Measurements from ENCODE around the gene WDR90.
"Not testable (repeated sequence)": the region's sequence is repeated elsewhere in the genome, so short reads cannot be mapped to it uniquely, and the experiment has no call there.

WDR90 gene

GRCh38 chr16:709566-710499 is 60.7 kb downstream of the WDR90 start:
- H3K4me3 ChIP-seq (ENCODE audit: low read depth, low read length), result no peak overlapping the region
- DNase-seq (ENCODE audit: low read depth), result no peak
- in situ Hi-C loops (cut with HindIII; ENCODE audit: low sequenced_read_pairs), result loop anchor here (10.0 kb wide), 1 partner anchor 265 kb away; the partner anchor contains the start of gene LMF1

DNA sequence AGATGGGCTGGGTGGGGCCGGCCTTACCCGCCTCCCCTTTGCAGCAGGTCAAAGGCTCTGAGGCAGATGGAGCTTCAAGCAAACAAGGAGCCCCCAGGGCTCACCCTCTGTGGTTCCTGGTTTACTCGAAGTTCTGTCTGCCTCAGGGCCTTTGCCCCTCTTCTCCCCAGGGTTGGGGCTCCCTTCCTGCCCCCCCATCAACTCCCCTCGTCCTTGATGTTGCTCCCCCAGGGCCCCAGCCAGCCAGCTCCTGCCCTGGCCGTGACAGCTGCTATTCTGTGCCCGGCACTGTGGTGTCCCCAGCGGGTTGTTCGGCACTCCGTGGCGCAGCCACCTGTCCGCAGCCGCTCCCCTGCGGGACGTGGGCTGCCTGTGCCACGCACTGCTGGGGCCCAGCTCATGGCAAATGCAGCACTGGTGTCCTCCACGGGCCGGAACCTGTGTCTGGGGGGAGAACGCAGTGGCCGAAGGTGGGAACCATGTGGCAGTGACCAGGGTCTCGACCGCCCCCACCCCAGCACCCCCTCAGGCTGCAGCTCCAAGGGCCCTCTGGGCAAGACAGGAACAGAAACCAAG is 61.4 kb downstream of the WDR90 start:
- H3K4me3 ChIP-seq (ENCODE audit: low read depth, low read length), result no peak overlapping the region
- TF ChIP-seq CTCF (IDR thresholded peaks at IDR 0.05; ENCODE audit: low read depth, low read length, missing control alignments), result no peak
- no peak for DNase-seq (ENCODE audit: low read depth)
- in situ Hi-C loops (cut with HindIII; ENCODE audit: low sequenced_read_pairs), result loop anchor here (10.0 kb wide), 1 partner anchor 264 kb away; the partner anchor contains the start of gene LMF1

More at GRCh38 chr16:709566-710499, 60.7 kb downstream of the WDR90 start:
- TF ChIP-seq CTCF (IDR thresholded peaks at IDR 0.05; ENCODE audit: low read depth, low read length, missing control alignments), result no peak

DNA sequence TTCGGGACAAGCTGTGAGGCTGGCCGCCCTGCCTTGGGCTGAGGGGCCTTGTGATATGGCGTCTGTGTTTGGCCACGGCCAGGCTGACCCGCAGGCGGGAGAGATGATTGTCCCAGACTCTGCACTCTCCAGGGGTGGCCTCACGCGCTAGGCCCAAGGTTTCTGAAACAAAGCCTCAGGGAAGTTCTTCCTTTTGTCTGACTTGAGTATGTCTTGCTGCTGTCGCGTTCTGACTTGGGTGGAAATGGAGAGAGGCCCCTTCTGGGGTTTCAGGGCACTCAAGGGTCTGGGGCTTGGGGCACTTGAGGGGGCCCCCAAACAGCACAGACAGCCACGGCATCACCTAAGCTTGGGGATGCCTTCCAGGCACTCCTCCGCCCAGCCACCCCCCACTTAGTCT is 61.9 kb downstream of the WDR90 start:
- in situ Hi-C loops (cut with HindIII; ENCODE audit: low sequenced_read_pairs), result loop anchor here (10.0 kb wide), 1 partner anchor 264 kb away; the partner anchor contains the start of gene LMF1
- no peak overlapping the region for H3K4me3 ChIP-seq (ENCODE audit: low read depth, low read length)
- no peak for DNase-seq (ENCODE audit: low read depth)
- TF ChIP-seq CTCF (IDR thresholded peaks at IDR 0.05; ENCODE audit: low read depth, low read length, missing control alignments), result no peak

- in situ Hi-C loops (cut with HindIII; ENCODE audit: low sequenced_read_pairs), result loop anchor here (10.0 kb wide), 1 partner anchor 263 kb away; the partner anchor contains the start of gene LMF1
- no peak for DNase-seq (ENCODE audit: low read depth)
- TF ChIP-seq CTCF (IDR thresholded peaks at IDR 0.05; ENCODE audit: low read depth, low read length, missing control alignments), result peak; percentile 86
- no peak overlapping the region for H3K4me3 ChIP-seq (ENCODE audit: low read depth, low read length)
Measured at GRCh38 chr16:711548-712320, 62.6 kb downstream of the WDR90 start.

DNA sequence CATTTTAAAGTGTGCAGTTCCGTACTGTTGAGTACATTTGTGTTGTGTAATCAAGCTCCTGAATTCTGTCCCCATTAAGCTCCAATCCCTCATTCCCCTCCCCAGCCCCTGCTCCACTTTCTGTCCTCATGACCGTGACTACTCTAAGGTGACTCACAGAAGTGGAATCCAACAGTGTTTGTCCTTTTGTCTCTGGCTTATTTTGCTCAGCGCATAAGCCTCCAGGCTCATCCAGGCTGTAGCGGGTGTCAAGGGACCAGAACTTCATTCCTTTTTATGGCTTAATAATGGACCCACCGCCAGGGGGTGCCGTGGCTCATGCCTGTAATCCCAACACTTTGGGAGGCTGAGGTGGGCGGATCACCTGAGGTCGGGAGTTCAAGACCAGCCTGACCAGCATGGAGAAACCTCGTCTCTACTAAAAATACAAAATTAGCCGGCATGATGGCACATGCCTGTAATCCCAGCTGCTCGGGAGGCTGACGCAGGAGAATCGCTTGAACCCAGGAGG is 63.6 kb downstream of the WDR90 start:
- DNase-seq (ENCODE audit: low read depth), result peak; percentile 75
- peak; percentile 42 for TF ChIP-seq CTCF (IDR thresholded peaks at IDR 0.05; ENCODE audit: low read depth, low read length, missing control alignments)
- in situ Hi-C loops (cut with HindIII; ENCODE audit: low sequenced_read_pairs), result loop anchor here (10.0 kb wide), 1 partner anchor 262 kb away; the partner anchor contains the start of gene LMF1
- not testable (repeated sequence) for H3K4me3 ChIP-seq (ENCODE audit: low read depth, low read length)

GRCh38 chr16:714079-714478 is 64.9 kb downstream of the WDR90 start:
- TF ChIP-seq CTCF (IDR thresholded peaks at IDR 0.05; ENCODE audit: low read depth, low read length, missing control alignments), result no peak
- peak overlapping the region; percentile 19 for H3K4me3 ChIP-seq (ENCODE audit: low read depth, low read length)
- no peak for DNase-seq (ENCODE audit: low read depth)
- in situ Hi-C loops (cut with HindIII; ENCODE audit: low sequenced_read_pairs), result loop anchor here (10.0 kb wide), 1 partner anchor 261 kb away; the partner anchor contains the start of gene LMF1

All from astrocyte of the cerebellum (primary cell).